ENCODE measurements around the gene ODF4.

ODF4 gene

DNA sequence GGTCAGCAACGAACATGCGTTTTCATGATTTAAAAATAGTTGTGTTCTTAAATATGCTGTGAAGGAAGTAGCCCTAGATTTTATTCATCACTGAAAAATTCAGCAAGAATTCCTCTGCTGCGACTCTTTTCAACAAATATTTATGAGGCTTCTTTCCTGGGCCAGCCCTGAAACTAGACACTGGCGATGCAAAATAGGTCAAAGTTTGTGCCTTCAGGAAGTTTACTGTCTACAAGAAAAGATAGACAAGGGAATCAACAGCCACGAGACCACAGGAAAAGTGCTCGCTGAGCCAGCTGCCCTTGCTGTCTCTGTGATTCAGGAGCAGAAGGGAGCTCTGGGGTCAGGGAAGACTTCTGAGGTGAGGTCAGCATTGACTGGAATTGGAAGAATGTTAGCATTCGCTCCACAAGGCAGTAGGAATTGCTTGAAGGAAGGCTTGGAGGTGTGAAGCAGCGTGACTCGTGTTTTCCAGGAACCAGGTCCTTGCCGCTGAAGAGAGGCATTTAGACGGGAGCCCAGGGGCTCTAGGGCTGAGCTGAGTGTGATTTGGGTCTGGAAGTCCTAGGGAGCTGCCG lies 45.2 kb downstream of the ODF4 start:
- no peak overlapping the region for H3K27ac ChIP-seq
- TF ChIP-seq, protein P1, sequence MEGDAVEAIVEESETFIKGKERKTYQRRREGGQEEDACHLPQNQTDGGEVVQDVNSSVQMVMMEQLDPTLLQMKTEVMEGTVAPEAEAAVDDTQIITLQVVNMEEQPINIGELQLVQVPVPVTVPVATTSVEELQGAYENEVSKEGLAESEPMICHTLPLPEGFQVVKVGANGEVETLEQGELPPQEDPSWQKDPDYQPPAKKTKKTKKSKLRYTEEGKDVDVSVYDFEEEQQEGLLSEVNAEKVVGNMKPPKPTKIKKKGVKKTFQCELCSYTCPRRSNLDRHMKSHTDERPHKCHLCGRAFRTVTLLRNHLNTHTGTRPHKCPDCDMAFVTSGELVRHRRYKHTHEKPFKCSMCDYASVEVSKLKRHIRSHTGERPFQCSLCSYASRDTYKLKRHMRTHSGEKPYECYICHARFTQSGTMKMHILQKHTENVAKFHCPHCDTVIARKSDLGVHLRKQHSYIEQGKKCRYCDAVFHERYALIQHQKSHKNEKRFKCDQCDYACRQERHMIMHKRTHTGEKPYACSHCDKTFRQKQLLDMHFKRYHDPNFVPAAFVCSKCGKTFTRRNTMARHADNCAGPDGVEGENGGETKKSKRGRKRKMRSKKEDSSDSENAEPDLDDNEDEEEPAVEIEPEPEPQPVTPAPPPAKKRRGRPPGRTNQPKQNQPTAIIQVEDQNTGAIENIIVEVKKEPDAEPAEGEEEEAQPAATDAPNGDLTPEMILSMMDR (IDR thresholded peaks at IDR 0.05) = no peak
- no peak for TF ChIP-seq ZFX (IDR thresholded peaks at IDR 0.05; ENCODE audit: borderline replicate concordance)

- no peak overlapping the region for H3K27ac ChIP-seq
- TF ChIP-seq, protein P1 (IDR thresholded peaks at IDR 0.05) = no peak
- no peak for TF ChIP-seq ZFX (IDR thresholded peaks at IDR 0.05; ENCODE audit: borderline replicate concordance)
Measured at GRCh38 chr17:8386841-8387240, 47.2 kb downstream of the ODF4 start.

DNA sequence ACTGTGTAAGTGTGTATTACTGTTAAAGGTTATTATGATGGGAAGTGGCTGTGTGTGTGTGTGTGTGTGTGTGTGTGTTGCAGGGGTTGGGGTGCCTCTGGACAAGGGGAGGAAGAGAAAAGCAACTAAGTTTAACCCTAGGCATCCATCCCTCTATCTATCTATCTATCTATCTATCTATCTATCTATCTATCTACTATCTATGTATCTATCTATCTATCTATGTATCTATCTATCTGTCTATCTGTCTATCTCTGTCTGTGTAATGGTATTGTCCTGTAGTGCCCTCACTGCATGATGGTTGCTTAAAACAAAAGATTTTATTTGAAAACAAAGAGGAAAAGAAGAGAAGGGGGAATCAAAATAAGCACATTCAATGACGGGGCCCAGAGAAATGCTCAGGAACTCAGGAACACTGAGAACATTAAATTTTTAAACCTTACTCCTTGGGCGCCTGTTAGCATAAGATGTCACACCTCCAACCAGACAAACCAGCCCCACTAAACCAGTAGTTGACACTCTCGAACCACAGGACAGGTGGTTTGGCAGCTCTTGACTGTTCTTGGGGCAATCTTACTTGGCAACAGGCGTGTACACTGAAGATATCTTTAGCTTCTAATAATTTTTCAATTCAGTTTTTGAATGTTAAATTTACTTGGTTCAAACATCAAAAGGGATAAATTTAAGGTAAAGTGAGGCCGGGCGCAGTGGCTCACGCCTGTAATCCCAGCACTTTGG lies 48.4 kb downstream of the ODF4 start:
- no peak overlapping the region for H3K27ac ChIP-seq
- TF ChIP-seq, protein P1 (IDR thresholded peaks at IDR 0.05) = no peak
- no peak for TF ChIP-seq ZFX (IDR thresholded peaks at IDR 0.05; ENCODE audit: borderline replicate concordance)

DNA sequence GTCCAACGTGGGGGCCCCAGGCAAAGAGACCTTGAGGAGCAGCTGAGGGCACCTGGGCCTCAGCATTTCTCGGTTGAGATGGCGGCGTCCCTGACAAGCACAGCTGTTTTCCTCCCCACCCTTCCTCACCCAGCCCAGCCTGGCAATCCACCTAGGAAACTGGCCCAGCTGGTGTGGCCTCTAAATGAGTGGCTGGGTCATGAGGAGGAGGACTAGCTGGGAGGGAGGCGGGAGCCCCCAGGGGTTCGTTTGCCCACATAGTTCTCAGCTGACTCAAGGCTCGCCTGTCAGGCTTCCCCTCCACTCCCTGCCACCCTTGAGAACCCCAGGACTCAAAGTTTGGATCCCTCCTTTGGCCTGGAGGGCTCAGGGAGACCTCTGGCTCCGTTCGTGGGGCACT lies 52.1 kb downstream of the ODF4 start:
- TF ChIP-seq ZFX (IDR thresholded peaks at IDR 0.05; ENCODE audit: borderline replicate concordance) = no peak
- TF ChIP-seq, protein P1 (IDR thresholded peaks at IDR 0.05) = no peak
- H3K27ac ChIP-seq = no peak overlapping the region

DNA sequence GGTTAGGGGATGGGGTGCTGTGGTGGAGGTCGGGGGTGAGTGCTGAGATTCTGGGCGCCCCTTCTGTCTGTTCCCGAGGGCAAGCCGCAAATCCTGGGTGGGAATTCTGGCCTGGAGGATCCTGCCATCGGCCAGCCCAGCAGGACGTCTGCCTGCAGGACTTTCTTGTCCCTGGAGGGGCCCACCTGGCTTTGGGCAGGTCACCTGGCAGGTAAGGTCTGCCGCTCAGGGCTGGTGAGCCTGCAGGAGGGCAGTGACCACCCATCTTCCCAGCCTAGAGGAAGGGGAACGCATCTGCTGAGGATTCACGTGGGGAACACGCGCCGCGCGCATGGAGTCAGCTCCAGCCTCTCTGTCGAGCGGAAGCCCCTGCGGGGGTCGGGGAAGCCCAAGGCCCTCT lies 52.6 kb downstream of the ODF4 start:
- TF ChIP-seq ZFX (IDR thresholded peaks at IDR 0.05; ENCODE audit: borderline replicate concordance) = no peak
- TF ChIP-seq, protein P1 (IDR thresholded peaks at IDR 0.05) = no peak
- no peak overlapping the region for H3K27ac ChIP-seq

- no peak for TF ChIP-seq ZFX (IDR thresholded peaks at IDR 0.05; ENCODE audit: borderline replicate concordance)
- TF ChIP-seq, protein P1 (IDR thresholded peaks at IDR 0.05) = no peak
- H3K27ac ChIP-seq = no peak overlapping the region
Measured at GRCh38 chr17:8392674-8393469, 53.2 kb downstream of the ODF4 start.

Data from 22Rv1 (cell line).